Endothelial cell of umbilical vein (primary cell): ENCODE data around the gene INPP1. TPM values are rescaled to one million over a fixed set of nuclear protein-coding genes. Genes with fewer than 3 reads are reported as not detected.

Experiments used
- BruUV-seq: library from RNA; stranded (reverse); fragments of 400-500 nt; replicated peaks from 2 replicates; lab custom pipeline; 2021; lab: Mats Ljungman, UMichigan
- CTCF ChIA-PET: fragments of 300-600, 350-600 bp; sonication (Branson Sonifier 250); formaldehyde crosslinking; loops from one replicate; lab custom pipeline; 2021; ENCODE audit warnings: antibody characterized with exemption, inconsistent platforms; lab: Charles Lee
- POLR2A ChIA-PET: fragments of 300-600, 350-600 bp; sonication (Branson Sonifier 250); formaldehyde crosslinking; loops from one replicate; lab custom pipeline; 2021; ENCODE audit warnings: antibody characterized with exemption, inconsistent platforms; lab: Charles Lee
- DNase-seq: peaks from one replicate; pipeline ENCODE4 v3.0.0-alpha.2; 2011; ENCODE audit warnings: low read depth, low spot score
- FAIRE-seq: peaks from 2 replicates; lab custom pipeline; 2011; peaks lifted over from hg19 to GRCh38; lab: Jason Lieb, UNC
- H2AFZ ChIP-seq: 2 replicates; pipeline ENCODE4 v1.6.0; 2012; ENCODE audit warnings: low read depth, low read length, control low read depth, inconsistent platforms
- H3K27ac ChIP-seq: 2 replicates; pipeline ENCODE4 v1.5.1; 2011; ENCODE audit warnings: low read depth, mild to moderate bottlenecking, control low read depth, low read length, moderate library complexity; ENCODE audit not compliant: insufficient read depth
- H3K27me3 ChIP-seq, 2 experiments: 2 replicates each; pipeline versions ENCODE4 v1.6.0 to v1.6.1; 2011; ENCODE audit warnings: low read length in 2 of 2, mixed read lengths in 1 of 2; ENCODE audit not compliant: control insufficient read depth in 2 of 2, insufficient read depth in 2 of 2
- H3K36me3 ChIP-seq, 2 experiments: 2 replicates in 1 of 2; 3 replicates in 1 of 2; pipeline ENCODE4 v1.5.1; 2011; ENCODE audit warnings: low read length in 2 of 2, mild to moderate bottlenecking in 1 of 2, moderate library complexity in 1 of 2; ENCODE audit not compliant: control insufficient read depth in 2 of 2, insufficient read depth in 2 of 2; ENCODE audit errors: extremely low read depth in 1 of 2
- H3K4me1 ChIP-seq: 3 replicates; pipeline ENCODE4 v1.5.1; 2011; ENCODE audit warnings: mild to moderate bottlenecking, low read length; ENCODE audit not compliant: control insufficient read depth, insufficient read depth; ENCODE audit errors: extremely low read depth
- H3K4me2 ChIP-seq: 2 replicates; pipeline ENCODE4 v1.6.1; 2011; ENCODE audit warnings: low read length, control low read depth, mixed read lengths; ENCODE audit not compliant: insufficient read depth
- H3K4me3 ChIP-seq, 3 experiments: fragments of 200-600 bp in 1 of 3; sonication (generic), shearing (Covaris generic) in 1 of 3; replicated peaks in 1 of 3; 2 replicates each; pipeline ENCODE4 v1.5.1; 2011 to 2016; ENCODE audit warnings: control low read depth in 3 of 3, low read length in 3 of 3, mild to moderate bottlenecking in 2 of 3, inconsistent platforms in 1 of 3, low read depth in 1 of 3, moderate library complexity in 1 of 3; ENCODE audit not compliant: insufficient read depth in 1 of 3
- H3K79me2 ChIP-seq: 2 replicates; pipeline ENCODE4 v1.6.0; 2012; ENCODE audit warnings: low read length, inconsistent platforms; ENCODE audit not compliant: control insufficient read depth, insufficient read depth
- H3K9ac ChIP-seq: replicated peaks from 2 replicates; pipeline ENCODE3; 2011; ENCODE audit warnings: low read length, control low read depth; ENCODE audit not compliant: insufficient read depth; ENCODE audit errors: extremely low read depth
- H3K9me1 ChIP-seq: replicated peaks from 3 replicates; pipeline ENCODE4 v1.6.0; 2011; ENCODE audit warnings: mild to moderate bottlenecking, low read length; ENCODE audit not compliant: control insufficient read depth, insufficient read depth; ENCODE audit errors: extremely low read depth
- H3K9me3 ChIP-seq: replicated peaks from 2 replicates; pipeline ENCODE4 v1.5.1; 2012; ENCODE audit warnings: low read length, inconsistent platforms; ENCODE audit not compliant: control insufficient read depth, insufficient read depth
- H4K20me1 ChIP-seq: replicated peaks from 2 replicates; pipeline ENCODE3; 2011; ENCODE audit warnings: mild to moderate bottlenecking, low read length; ENCODE audit not compliant: control insufficient read depth, insufficient read depth; ENCODE audit errors: extremely low read depth
- EZH2 ChIP-seq: IDR thresholded peaks from 2 replicates; pipeline ENCODE4 v1.6.1; 2012; ENCODE audit warnings: borderline replicate concordance, low read depth, mild to moderate bottlenecking, moderate library complexity, low read length, inconsistent platforms; ENCODE audit not compliant: severe bottlenecking
- FOS ChIP-seq: IDR thresholded peaks from 2 replicates; pipeline ENCODE4 v1.6.1; 2011; ENCODE audit warnings: mild to moderate bottlenecking, low read length, moderate library complexity, borderline replicate concordance; ENCODE audit not compliant: insufficient read depth
- GATA2 ChIP-seq: IDR thresholded peaks from 2 replicates; pipeline ENCODE4 v1.7.0; 2011; ENCODE audit warnings: low read depth, mild to moderate bottlenecking, moderate library complexity, mixed read lengths, low read length; ENCODE audit not compliant: insufficient read length, insufficient read depth
- JUN ChIP-seq: IDR thresholded peaks from 2 replicates; pipeline ENCODE4 v1.6.1; 2011; ENCODE audit warnings: borderline replicate concordance, low read depth; ENCODE audit not compliant: insufficient read length, insufficient read depth
- MAX ChIP-seq: IDR thresholded peaks from 2 replicates; pipeline ENCODE4 v1.6.1; 2011; ENCODE audit not compliant: insufficient read depth, insufficient read length
- MYC ChIP-seq: IDR thresholded peaks from one replicate; pipeline ENCODE4 v1.6.1; 2011; ENCODE audit warnings: mild to moderate bottlenecking, low read depth, low read length
- POLR2A ChIP-seq: IDR thresholded peaks from 2 replicates; pipeline ENCODE4 v1.6.1; 2012; ENCODE audit warnings: low read depth, mild to moderate bottlenecking, control low read depth, low read length
- POLR2AphosphoS5 ChIP-seq: IDR thresholded peaks from 2 replicates; pipeline ENCODE4 v1.6.1; 2012; ENCODE audit warnings: low read depth, mild to moderate bottlenecking, control low read depth, low read length, moderate library complexity; ENCODE audit not compliant: insufficient read depth
- dilution Hi-C: fragments of 300-500 bp; cut with MboI; formaldehyde crosslinking; loops from one replicate; pipeline ENCODE4 v1.15.0; 2019; ENCODE audit warnings: low sequenced_read_pairs; ENCODE audit not compliant: extremely low pct_ligation_motif_present
- intact Hi-C: fragments of 100-400 bp; cut with micrococcal nuclease; formaldehyde crosslinking; loops from one replicate; pipeline ENCODE4 v1.10.0; 2022
- polyA plus RNA-seq, 4 experiments: library from polyadenylated mRNA; depleted of rRNA in 3 of 4; stranded (reverse) in 3 of 4; unstranded in 1 of 4; fragments of >200 nt; gene quantifications; 2 replicates each; pipeline versions ENCODE4 v1.2.1 to v1.2.3, GENCODE V29; 2011 to 2012; ENCODE audit warnings: missing spikeins in 1 of 4
- total RNA-seq: library from RNA; stranded (reverse); gene quantifications from 2 replicates; pipeline ENCODE4 v1.2.3, GENCODE V29; 2021
- TF ChIP-seq, protein P1 (sequence below), 2 donors: IDR thresholded peaks; 1 replicate in 1 of 2; 2 replicates in 1 of 2; pipeline ENCODE4 v1.5.1; 2011; ENCODE audit warnings: low read length in 2 of 2, mild to moderate bottlenecking in 2 of 2, moderate library complexity in 2 of 2, control low read depth in 1 of 2, inconsistent platforms in 1 of 2, low read depth in 1 of 2; ENCODE audit not compliant: insufficient read depth in 1 of 2; ENCODE audit errors: extremely low read depth in 1 of 2

Gene INPP1
- total and polyA plus RNA-seq, 2 donors (not counting 3 experiments of a cell fraction or from before 2014, with no cell fraction given) = 10.6 to 36.8 TPM

GRCh38 chr2:190352668-190353536, 9.5 kb downstream of the INPP1 start:
- no peak overlapping the region for H3K27ac ChIP-seq
- DNase-seq (no peak), FAIRE-seq (no peak)
- no peak overlapping the region for H3K4me3 ChIP-seq
- no peak for TF ChIP-seq JUN
- TF ChIP-seq FOS = no peak
- no peak for TF ChIP-seq POLR2AphosphoS5
- TF ChIP-seq MAX = no peak
- TF ChIP-seq MYC = no peak
- TF ChIP-seq GATA2 = no peak
- TF ChIP-seq, protein P1, sequence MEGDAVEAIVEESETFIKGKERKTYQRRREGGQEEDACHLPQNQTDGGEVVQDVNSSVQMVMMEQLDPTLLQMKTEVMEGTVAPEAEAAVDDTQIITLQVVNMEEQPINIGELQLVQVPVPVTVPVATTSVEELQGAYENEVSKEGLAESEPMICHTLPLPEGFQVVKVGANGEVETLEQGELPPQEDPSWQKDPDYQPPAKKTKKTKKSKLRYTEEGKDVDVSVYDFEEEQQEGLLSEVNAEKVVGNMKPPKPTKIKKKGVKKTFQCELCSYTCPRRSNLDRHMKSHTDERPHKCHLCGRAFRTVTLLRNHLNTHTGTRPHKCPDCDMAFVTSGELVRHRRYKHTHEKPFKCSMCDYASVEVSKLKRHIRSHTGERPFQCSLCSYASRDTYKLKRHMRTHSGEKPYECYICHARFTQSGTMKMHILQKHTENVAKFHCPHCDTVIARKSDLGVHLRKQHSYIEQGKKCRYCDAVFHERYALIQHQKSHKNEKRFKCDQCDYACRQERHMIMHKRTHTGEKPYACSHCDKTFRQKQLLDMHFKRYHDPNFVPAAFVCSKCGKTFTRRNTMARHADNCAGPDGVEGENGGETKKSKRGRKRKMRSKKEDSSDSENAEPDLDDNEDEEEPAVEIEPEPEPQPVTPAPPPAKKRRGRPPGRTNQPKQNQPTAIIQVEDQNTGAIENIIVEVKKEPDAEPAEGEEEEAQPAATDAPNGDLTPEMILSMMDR (IDR thresholded peaks at IDR 0.05; ENCODE audit: extremely low read depth in 1 of 2, insufficient read depth in 1 of 2, low read depth in 1 of 2, low read length in 2 of 2) = no peak
- TF ChIP-seq EZH2 = no peak
- TF ChIP-seq POLR2A = no peak
- peaks cover 3% of the 10 kb centered on the region for H4K20me1 ChIP-seq
- no TSS peak for BruUV-seq
- intact Hi-C loops = no loop called here
- H3K4me1 ChIP-seq = no peaks in the 10 kb centered on the region
- ChIA-PET POLR2A (no interaction called here), CTCF (interaction anchor here (1.0 to 3.8 kb wide), 2 partner anchors 8 to 24 kb away, joined by 3 to 20 read pairs; no protein-coding TSS in a partner anchor)
- H3K9ac ChIP-seq = no peak overlapping the region
- H3K9me3 ChIP-seq = no peaks in the 10 kb centered on the region
- no peaks in the 10 kb centered on the region for H3K9me1 ChIP-seq
- dilution Hi-C loops = no loop called here
- H3K36me3 ChIP-seq = no peaks in the 10 kb centered on the region
- no peaks in the 10 kb centered on the region for H3K27me3 ChIP-seq
- no peak overlapping the region for H3K4me2 ChIP-seq
- no peak overlapping the region for H2AFZ ChIP-seq
- H3K79me2 ChIP-seq = peaks cover 38% of the 10 kb centered on the region
